Esophagus (tissue), 2 donors: ENCODE data around the gene PLPPR2. TPM values are rescaled to one million over a fixed set of nuclear protein-coding genes. Genes with fewer than 3 reads are reported as not detected.
"Not testable (repeated sequence)": the region's sequence is repeated elsewhere in the genome, so short reads cannot be mapped to it uniquely, and the experiment has no call there.

Source experiments
- H3K27ac ChIP-seq, 2 donors: one replicate each; pipeline ENCODE4 v1.5.1; 2013; ENCODE audit warnings: low read depth in 2 of 2, mild to moderate bottlenecking in 2 of 2, inconsistent platforms in 1 of 2, low read length in 1 of 2, moderate library complexity in 1 of 2
- H3K27me3 ChIP-seq, 2 donors: one replicate each; pipeline ENCODE4 v1.6.1; 2013; ENCODE audit warnings: low read length in 2 of 2, control low read depth in 1 of 2, mild to moderate bottlenecking in 1 of 2; ENCODE audit not compliant: insufficient read depth in 2 of 2, control insufficient read depth in 1 of 2
- H3K36me3 ChIP-seq, 2 donors: one replicate each; pipeline ENCODE4 v1.6.1; 2013; ENCODE audit warnings: low read length in 1 of 2; ENCODE audit not compliant: control insufficient read depth in 2 of 2, insufficient read depth in 2 of 2
- H3K4me1 ChIP-seq, 2 donors: one replicate each; pipeline ENCODE4 v1.6.1; 2013; ENCODE audit warnings: low read length in 1 of 2; ENCODE audit not compliant: control insufficient read depth in 2 of 2, insufficient read depth in 2 of 2
- H3K4me3 ChIP-seq, 2 donors: one replicate each; pipeline ENCODE4 v1.5.1; 2013; ENCODE audit warnings: low read length in 2 of 2, mild to moderate bottlenecking in 2 of 2, low read depth in 1 of 2, moderate library complexity in 1 of 2
- H3K9me3 ChIP-seq, 2 donors: one replicate each; pipeline ENCODE4 v1.6.1; 2013; ENCODE audit warnings: mild to moderate bottlenecking in 2 of 2, low read depth in 1 of 2, low read length in 1 of 2, moderate library complexity in 1 of 2; ENCODE audit not compliant: control insufficient read depth in 2 of 2, insufficient read depth in 1 of 2
- WGBS, 2 donors: extraction: QIAGEN DNeasy Blood & Tissue Kit; methylation state at CpG; one replicate each; pipeline ENCODE4 v1.1.7; 2013; 5-methylcytosine and 5-hydroxymethylcytosine counted together
- polyA plus RNA-seq, 2 donors: library from polyadenylated mRNA; stranded (reverse); fragments of 200-250 nt; gene quantifications; one replicate each; pipeline ENCODE4 v1.2.3, GENCODE V29; 2013
- donor health status: healthy with polysubstance abuse.
- donor health status: Bipolar disorder and iron deficiency.

PLPPR2 gene
- polyA plus RNA-seq, 2 donors, result 7.3 to 8.6 TPM

GRCh38 chr19:11378319-11379189, 23.3 kb downstream of the PLPPR2 start:
- Histone ChIP-seq H3K36me3 (peaks cover 0 to 4% of the 10 kb centered on the region in 2 donors), H3K4me3 (no peak overlapping the region), H3K27me3 (peaks cover 0 to 7% of the 10 kb centered on the region in 2 donors), H3K9me3 (no peaks in the 10 kb centered on the region), H3K4me1 (peaks cover 17 to 31% of the 10 kb centered on the region in 2 donors), H3K27ac (peak overlapping the region; percentile 29 to 81)
- 45 to 47% methylated on average over 8 of the region's 8 CpGs for WGBS, 2 donors

DNA sequence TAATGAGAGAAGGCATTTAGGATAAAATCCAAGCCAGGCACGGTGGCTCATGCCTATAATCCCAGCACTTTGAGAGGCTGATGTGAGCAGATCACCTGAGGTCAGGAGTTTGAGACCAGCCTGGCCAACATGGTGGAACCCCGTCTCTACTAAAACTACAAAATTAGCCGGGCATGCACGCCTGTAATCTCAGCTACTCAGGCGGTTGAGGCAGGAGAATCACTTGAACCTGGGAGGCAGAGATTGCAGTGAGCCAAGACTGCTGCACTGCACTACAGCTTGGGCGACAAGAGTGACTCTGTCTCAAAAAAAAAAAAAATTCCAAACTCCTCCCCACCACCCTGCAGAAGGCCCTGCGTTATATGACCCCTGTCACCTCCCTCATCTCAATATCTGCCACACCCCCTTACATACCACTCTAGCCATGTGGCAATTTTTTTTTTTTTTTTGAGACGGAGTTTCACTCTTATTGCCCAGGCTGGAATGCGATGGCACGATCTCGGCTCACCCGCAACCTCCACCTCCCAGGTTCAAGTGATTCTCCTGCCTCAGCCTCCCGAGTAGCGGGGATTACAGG, 24.1 kb downstream of the PLPPR2 start:
- not testable (repeated sequence) for H3K9me3 ChIP-seq, H3K4me3 ChIP-seq, H3K27me3 ChIP-seq, H3K27ac ChIP-seq, H3K36me3 ChIP-seq
- H3K4me1 ChIP-seq, result peaks cover 17 to 28% of the 10 kb centered on the region in 2 donors
- WGBS, 2 donors, result 89 to 91% methylated on average over 14 of the region's 14 CpGs

DNA sequence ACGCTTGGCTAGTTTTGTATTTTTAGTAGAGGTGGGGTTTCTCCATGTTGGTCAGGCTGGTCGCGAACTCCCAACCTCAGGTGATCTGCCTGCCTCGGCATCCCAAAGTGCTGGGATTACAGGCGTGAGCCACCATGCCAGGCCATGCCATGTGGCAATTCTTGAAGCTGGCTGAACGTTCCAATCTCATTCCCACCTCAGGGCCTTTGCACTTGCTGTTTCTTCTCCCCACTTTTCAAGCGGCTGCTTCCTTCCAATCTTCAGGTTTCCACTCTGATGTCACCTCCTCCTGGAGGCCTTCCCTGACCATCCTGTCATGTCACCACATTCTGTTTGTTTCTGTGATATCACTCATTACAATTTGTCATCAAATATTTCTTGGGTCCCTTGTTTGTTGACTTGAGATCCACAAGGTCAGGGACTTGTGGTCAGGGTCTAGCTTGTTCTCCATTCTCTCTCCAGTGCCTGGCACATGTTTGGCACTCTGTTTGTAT, 24.7 kb downstream of the PLPPR2 start:
- H3K4me3 ChIP-seq, result no peak overlapping the region
- peaks cover 0 to 4% of the 10 kb centered on the region in 2 donors for H3K36me3 ChIP-seq
- peaks cover 17 to 28% of the 10 kb centered on the region in 2 donors for H3K4me1 ChIP-seq
- 93 to 98% methylated on average over 7 of the region's 7 CpGs for WGBS, 2 donors
- H3K27ac ChIP-seq, result no peak overlapping the region
- H3K27me3 ChIP-seq, result peaks cover 0 to 7% of the 10 kb centered on the region in 2 donors
- H3K9me3 ChIP-seq, result no peaks in the 10 kb centered on the region

DNA sequence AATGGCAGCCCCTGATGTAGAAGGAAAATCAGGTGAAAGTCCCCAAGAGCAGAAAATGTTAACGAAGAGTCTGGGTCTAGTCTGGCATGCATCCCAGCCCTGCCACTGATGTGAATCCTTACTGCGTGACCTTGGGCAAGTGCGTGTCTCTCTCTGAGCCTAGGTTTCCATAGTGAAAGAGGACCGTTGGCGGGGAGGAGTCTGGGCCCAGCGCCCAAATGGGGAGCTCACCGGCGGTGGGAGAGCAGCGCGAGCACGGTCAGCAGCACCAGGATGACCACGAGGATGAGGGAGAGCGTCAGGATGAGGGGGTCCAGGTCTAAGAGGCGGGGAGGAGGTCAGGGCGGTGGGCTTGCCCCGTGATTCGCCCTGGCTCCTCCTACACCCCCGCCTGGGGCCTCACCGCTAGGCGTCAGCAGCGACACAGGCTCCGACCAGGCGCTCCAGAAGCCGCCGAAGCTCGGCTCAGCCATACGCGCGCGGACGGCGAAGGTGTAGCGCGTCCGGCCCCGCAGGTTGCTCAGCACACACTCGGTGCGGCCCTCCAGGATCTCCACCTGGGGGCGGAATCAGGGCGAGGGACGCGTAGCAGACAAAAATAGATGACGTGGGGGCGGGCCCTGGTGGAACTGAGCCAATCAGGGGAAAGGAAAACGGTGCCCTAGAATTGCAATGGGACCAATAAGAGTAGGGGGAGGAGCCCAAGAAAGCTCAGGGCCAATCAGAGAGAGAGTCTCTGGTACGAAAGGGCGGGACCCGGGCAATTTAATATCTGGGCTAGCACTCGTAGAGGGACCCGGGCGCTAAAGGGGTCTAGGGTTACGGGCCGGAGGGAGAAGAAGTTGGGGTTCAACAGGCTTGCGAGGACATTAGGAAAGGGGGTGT, 25.7 kb downstream of the PLPPR2 start:
- peaks cover 0 to 4% of the 10 kb centered on the region in 2 donors for H3K36me3 ChIP-seq
- no peaks in the 10 kb centered on the region for H3K9me3 ChIP-seq
- H3K27ac ChIP-seq, result peak overlapping the region; percentile 77 to 87
- peaks cover 0 to 7% of the 10 kb centered on the region in 2 donors for H3K27me3 ChIP-seq
- 1 to 2% methylated on average over 54 of the region's 54 CpGs for WGBS, 2 donors
- H3K4me1 ChIP-seq, result peaks cover 15 to 24% of the 10 kb centered on the region in 2 donors
- peak overlapping the region; percentile 44 to 50 for H3K4me3 ChIP-seq

- Histone ChIP-seq H3K4me3 (peak overlapping the region; percentile 4 to 14), H3K9me3 (no peaks in the 10 kb centered on the region), H3K36me3 (peaks cover 0 to 4% of the 10 kb centered on the region in 2 donors), H3K27ac (no peak overlapping the region), H3K27me3 (peaks cover 0 to 7% of the 10 kb centered on the region in 2 donors), H3K4me1 (peaks cover 13 to 17% of the 10 kb centered on the region in 2 donors)
- WGBS, 2 donors, result 1% methylated on average over 62 to 65 of the region's 65 CpGs
These were observed 27.9 kb downstream of the PLPPR2 start for GRCh38 chr19:11382898-11383705.

GRCh38 chr19:11383706-11384048, 28.4 kb downstream of the PLPPR2 start:
- WGBS, 2 donors, result 3% methylated on average over 9 of the region's 9 CpGs
- Histone ChIP-seq H3K27ac (no peak overlapping the region), H3K36me3 (no peaks in the 10 kb centered on the region), H3K27me3 (peaks cover 0 to 7% of the 10 kb centered on the region in 2 donors), H3K4me1 (peaks cover 9 to 12% of the 10 kb centered on the region in 2 donors), H3K9me3 (no peaks in the 10 kb centered on the region), H3K4me3 (peak overlapping the region in 1 of 2 donors; percentile 14)

DNA sequence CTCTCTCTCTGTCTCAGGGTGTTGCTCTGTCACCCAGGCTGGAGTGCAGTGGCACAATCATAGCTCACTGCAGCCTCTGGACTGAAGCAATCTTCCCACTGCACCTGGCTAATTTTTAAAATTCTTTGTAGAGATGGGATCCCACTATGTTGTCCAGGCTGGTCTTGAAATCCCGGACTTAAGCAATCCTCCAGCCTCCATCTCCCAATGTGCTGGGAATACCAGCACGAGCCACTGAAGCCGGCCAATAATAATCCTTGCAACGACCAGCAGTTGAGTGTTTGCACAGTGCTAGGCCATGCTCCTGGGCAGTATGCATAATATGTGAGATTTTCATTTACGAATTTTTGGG, 29.5 kb downstream of the PLPPR2 start:
- no peaks in the 10 kb centered on the region for H3K9me3 ChIP-seq
- no peak overlapping the region for H3K27ac ChIP-seq
- H3K4me1 ChIP-seq, result peaks cover 9 to 12% of the 10 kb centered on the region in 2 donors
- H3K36me3 ChIP-seq, result no peaks in the 10 kb centered on the region
- 88 to 91% methylated on average over 5 of the region's 5 CpGs for WGBS, 2 donors
- H3K4me3 ChIP-seq, result no peak overlapping the region
- H3K27me3 ChIP-seq, result peaks cover 0 to 7% of the 10 kb centered on the region in 2 donors

- Histone ChIP-seq H3K4me3 (no peak overlapping the region), H3K4me1 (peaks cover 5 to 6% of the 10 kb centered on the region in 2 donors), H3K36me3 (no peaks in the 10 kb centered on the region), H3K9me3 (no peaks in the 10 kb centered on the region), H3K27me3 (peaks cover 0 to 7% of the 10 kb centered on the region in 2 donors), H3K27ac (no peak overlapping the region)
- WGBS, 2 donors, result 68 to 70% methylated on average over 19 of the region's 19 CpGs
These were observed 32.2 kb downstream of the PLPPR2 start for GRCh38 chr19:11387162-11388034.
